T follicular helper cell (primary cell): ENCODE measurements around the gene C2CD4C.
"Not testable (repeated sequence)": the region's sequence is repeated elsewhere in the genome, so short reads cannot be mapped to it uniquely, and the experiment has no call there.

Experiments used
- DNase-seq: peaks from one replicate; pipeline ENCODE4 v3.0.0-alpha.2; 2020; ENCODE audit warnings: low read depth

The C2CD4C gene

GRCh38 chr19:381901-382300 lies 27.0 kb downstream of the C2CD4C start:
- DNase-seq = not testable (repeated sequence)

GRCh38 chr19:380618-381219 lies 28.2 kb downstream of the C2CD4C start:
- not testable (repeated sequence) for DNase-seq

- no peak for DNase-seq
Observed at GRCh38 chr19:379796-380195, 29.2 kb downstream of the C2CD4C start.

DNA sequence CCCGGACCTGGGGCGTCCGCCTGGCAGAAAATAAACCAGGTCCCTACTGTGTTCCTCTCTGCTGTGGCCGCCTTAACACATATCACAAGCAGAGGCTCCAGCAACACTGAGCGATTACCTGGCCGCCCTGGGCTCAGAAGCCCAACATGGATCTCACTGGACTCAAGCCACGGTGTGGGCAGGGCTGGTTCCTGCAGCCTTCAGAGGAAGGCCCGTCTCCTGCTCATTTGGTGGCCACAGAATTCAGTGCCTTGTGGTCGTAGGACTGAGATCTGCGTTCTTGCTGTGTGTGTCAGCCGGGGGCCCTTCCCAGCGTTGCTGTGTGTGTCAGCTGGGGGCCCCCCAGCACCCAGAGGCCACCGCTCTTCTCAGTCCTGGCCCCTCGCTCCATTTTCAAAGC lies 30.2 kb downstream of the C2CD4C start:
- no peak for DNase-seq

DNA sequence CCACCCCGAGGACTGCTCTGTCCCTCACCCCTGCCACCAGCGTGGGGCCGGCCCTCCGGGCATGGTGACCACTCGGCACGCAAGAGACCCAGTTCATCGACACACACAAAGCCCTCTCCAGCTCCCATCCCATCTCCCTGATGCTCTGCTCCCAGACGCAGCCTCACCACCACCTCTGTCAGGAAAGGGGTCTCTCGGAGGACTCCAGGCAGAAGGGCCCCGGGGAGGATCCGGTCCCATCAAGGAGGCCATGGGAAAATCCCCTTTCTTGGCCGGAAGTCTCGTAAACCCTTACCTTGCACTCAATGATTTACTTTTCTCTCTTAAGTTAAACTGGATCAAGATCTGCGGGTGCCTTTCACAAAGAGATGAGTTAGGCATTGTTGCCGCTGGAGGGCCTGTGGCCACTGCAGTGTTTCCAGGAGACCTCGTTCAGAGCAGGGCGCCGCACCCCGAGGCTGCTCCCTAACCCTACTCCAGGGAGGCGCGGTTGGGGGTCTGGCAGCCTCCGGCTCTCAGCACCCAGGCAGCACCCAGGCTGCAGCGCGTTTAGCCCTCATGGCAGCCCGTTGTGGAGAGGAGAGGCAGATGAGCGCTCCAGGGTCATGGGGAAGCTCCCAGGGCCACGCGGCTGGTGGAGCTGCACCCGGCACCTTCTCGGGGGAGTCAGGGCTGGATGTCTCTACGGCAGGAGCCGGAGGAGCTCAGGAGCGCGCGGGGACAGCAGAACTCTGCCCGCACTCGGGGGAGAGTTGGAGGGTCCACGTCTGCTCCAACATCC lies 31.0 kb downstream of the C2CD4C start:
- DNase-seq = no peak

DNA sequence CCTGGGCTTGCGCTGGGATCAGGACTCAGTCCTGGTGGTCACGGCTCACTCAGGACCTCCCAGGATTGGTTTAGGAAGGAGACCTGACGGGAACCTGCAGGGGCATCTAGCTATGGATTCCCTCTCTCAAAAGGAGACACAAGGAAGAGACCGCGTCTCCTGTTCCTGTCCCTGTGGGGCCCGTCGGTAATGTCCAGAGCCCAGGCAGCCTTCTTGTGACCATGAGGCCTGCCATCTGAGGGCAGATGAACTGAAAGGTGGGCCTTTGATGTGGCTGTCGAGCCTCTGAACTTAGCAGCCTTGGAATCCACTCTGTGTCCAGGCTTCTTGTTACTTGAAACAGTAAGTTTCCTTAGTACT lies 32.9 kb downstream of the C2CD4C start:
- no peak for DNase-seq

DNA sequence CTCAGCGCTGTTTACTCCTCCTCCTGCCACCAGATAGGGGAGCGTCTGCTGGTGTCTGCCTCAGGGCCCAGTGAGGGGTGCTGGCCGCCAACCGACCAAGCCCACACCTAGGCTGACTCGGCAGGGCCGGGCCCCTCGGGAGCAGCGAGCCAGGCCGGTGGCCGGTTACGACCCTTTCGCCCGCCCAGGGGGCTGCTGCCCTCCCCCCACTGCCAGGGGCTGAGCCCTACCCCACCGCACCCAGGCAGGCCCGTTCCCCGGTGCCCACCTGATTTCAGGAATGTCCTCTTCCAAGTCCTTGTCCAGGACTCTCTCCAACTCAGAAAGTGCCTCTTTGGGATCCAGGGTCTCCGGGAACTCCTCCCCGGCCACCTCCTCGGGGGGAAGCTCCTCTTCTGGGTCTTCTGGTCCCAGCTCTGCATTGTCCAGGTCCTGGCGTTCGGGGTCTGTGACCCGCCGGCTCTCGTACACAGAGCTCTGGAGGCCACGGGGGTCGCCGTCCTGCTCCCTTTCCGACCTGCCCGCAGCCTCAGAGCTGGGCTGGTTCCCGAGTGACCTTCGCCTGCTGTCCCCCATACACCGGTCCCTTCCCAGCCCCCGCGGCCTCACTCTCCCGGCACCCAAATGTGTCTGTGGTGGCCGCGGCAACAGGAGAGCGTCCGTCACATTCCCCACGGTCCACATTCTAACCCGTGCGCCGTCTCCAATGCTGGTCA lies 33.4 kb downstream of the C2CD4C start:
- DNase-seq = no peak

GRCh38 chr19:374886-375235 lies 34.1 kb downstream of the C2CD4C start:
- no peak for DNase-seq

GRCh38 chr19:374183-374885 lies 34.6 kb downstream of the C2CD4C start:
- DNase-seq = no peak

- no peak for DNase-seq
Observed at GRCh38 chr19:373391-374182, 35.4 kb downstream of the C2CD4C start.

DNA sequence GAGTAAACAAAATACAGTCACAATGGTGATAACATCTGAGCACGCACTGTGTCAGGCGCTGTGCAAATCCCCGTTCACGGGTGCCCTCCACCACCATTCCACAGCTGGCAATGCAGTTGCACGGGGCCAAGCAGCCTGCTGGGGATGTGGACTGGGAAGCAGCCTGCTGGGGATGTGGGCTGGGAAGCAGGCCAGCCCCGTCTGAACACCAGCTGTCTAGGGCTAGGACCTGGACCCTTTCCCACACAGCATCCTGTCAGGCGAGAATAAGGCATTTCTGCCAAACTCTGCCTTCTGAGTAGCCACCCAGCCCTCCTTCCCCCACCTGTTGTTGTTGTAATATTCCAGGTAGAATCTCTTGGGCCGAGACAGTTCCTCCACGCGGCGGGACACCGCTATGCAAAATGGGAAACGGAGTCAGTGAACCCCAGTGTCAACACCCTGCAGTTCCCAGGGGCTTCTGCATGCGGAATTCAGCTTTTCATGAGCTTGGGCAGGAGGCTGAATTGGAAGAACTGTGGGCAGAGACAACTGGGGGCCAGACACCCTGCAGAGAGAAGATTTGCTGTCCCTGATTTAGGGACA lies 36.5 kb downstream of the C2CD4C start:
- DNase-seq = no peak

DNA sequence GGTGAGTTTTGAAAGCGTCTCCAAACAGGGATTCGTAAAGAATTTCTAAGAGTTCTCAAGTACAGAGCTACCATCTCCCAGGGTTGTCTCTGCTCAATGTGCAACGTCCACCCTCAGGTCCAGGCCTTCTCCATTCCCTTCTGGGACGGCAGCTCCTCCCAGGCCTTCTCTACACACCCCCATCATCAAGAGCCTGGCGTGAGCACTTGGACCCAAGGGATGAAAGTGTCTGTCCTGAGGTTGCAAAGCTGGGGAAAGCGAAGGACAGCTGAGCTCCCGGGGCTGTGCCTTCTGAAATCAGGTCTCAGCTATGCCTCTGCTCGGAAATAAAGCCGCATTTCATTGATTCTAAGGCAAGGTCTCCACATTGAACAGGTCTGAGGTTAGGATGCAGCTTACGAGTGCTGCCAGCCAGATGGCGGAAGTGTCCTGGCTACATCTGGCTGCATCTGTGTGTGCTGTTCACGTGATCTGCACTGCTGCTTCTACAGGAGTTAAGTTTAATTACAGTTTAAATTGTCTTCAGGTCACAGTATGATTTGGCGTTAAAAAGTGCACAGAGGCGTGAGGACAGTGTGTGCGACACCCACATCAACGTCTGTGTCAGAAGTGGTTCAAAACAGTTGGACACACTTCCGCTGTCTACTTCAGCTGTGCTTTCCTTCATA lies 37.3 kb downstream of the C2CD4C start:
- no peak for DNase-seq

DNA sequence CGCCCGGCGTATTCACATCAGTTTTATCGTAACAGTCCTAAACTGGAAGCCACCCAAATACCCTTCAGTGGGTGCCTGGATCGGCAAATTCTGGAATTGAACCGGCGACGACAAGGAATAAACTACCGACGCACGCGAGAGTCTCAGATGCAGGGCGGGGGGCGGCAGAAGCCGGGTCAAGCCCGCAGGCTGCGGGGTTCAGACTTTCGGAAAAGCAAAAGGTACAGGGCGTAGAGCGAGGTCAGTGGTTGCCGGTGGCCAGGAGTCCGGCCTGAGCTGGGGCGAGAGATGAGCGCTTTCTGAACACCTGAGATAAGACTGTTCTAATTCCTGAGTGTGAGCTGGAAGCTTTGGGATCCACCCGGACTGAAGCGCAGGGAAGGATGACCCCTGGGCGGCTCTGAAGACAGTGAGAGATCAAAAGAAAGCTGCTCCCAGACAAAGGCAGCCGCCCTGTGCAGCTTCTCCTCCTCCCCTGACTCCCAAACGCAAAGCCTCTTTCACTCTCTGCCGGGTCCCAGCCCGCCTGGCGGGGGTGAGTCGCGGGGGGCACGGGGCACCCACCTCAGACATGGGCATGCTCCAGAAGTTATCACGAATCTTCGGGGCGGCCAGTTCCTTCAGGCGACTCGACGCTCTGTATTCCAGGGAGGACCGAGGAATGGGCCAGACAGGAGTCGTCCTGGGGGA lies 38.2 kb downstream of the C2CD4C start:
- DNase-seq = no peak

DNA sequence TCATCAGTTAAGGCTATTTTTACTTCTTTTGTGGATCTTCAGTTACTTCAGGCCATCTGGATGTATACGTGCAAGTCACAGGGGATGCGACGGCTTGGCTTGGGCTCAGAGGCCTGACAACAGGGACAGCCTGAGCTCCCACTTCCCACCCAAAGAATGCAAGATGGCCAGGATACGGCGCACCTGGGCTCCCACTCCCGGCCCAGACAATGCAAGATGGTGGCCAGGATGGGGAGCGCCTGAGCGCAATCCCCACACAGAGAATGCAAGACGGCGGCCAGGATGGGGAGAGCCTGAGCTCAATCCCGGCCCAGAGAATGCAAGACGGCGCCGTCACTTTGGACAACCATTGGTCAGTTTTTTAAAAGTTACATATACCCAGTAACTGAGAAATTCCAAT lies 39.1 kb downstream of the C2CD4C start:
- no peak for DNase-seq

DNA sequence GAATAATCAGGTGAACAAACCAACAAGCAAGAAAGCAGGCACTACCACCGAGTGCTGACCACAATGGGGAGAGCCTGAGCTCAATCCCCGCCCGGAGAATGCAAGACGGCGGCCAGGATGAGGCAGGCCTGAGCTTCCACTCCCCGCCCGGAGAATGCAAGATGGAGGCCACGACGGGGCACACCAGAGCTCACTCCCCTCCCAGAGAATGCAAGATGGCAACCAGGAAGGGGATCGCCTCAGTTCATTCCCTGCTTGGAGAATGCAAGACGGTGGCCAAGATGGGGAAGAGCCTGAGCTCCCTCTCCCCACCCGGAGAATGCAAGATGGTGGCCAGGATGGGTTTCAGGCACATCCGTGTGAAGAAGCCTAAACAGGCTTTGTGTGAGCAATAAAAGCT lies 39.7 kb downstream of the C2CD4C start:
- DNase-seq = no peak

GRCh38 chr19:368630-369024 lies 40.3 kb downstream of the C2CD4C start:
- DNase-seq = no peak

GRCh38 chr19:367963-368629 lies 40.9 kb downstream of the C2CD4C start:
- no peak for DNase-seq

- no peak for DNase-seq
Observed at GRCh38 chr19:367561-367960, 41.4 kb downstream of the C2CD4C start.

GRCh38 chr19:366951-367350 lies 42.0 kb downstream of the C2CD4C start:
- no peak for DNase-seq
